Measurements from ENCODE around the gene BIRC7. TPM values are rescaled to one million over a fixed set of nuclear protein-coding genes. Genes with fewer than 3 reads are reported as not detected.

The BIRC7 gene
- total RNA-seq, 2 experiments from 2014 or later: not detected

DNA sequence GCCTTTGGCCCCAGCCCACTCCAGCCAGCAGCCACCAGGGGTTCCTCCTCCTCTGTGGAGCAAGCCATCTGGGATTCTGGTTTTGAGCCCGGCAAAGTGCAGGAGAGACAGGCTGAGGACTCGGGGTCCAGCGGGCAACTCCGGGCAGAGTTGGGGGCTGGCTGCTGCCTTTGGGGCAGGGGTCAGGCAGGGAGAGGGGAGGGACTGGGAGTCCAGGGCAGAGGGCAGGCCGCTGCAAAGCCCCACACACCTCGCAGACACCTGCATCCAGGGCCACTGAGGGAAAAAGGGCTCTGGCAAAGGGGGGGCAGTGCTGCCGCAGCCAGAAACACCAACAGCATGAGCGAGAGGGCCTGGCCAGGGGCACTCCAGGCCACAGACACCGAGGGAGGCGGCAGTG is 8.8 kb downstream of the BIRC7 start:
- ATAC-seq (ENCODE audit: poor library complexity): no peak
- Histone ChIP-seq H3K9me3 (ENCODE audit: control insufficient read depth in 1 of 2, insufficient read depth in 1 of 2, low read length in 2 of 2) (no peaks in the 10 kb centered on the region), H3K36me3 (ENCODE audit: insufficient read depth, low read length) (no peaks in the 10 kb centered on the region), H3K4me3 (ENCODE audit: low read length) (no peak overlapping the region), H3K27ac (ENCODE audit: low read depth in 1 of 2, low read length in 2 of 2) (no peak overlapping the region), H3K4me1 (ENCODE audit: insufficient read depth, low read length) (peaks cover 5% of the 10 kb centered on the region), H3K27me3 (ENCODE audit: control insufficient read depth in 1 of 2, insufficient read depth in 2 of 2, low read length in 2 of 2) (peaks cover 5 to 14% of the 10 kb centered on the region in 2 experiments)
- intact Hi-C loops (cut with DNase I, micrococcal nuclease): no loop called here
- Mint-ChIP-seq H3K36me3 (ENCODE audit: low read depth) (no peaks in the 10 kb centered on the region), H3K4me3 (no peak overlapping the region), H3K27me3 (peaks cover 23% of the 10 kb centered on the region), H3K9me3 (no peaks in the 10 kb centered on the region), H3K27ac (no peak overlapping the region), H3K4me1 (ENCODE audit: low read depth) (no peaks in the 10 kb centered on the region)
- CTCF ChIA-PET: no interaction called here
- POLR2A ChIA-PET: no interaction called here
- DNase-seq: no peak
- TF ChIP-seq, protein P1, sequence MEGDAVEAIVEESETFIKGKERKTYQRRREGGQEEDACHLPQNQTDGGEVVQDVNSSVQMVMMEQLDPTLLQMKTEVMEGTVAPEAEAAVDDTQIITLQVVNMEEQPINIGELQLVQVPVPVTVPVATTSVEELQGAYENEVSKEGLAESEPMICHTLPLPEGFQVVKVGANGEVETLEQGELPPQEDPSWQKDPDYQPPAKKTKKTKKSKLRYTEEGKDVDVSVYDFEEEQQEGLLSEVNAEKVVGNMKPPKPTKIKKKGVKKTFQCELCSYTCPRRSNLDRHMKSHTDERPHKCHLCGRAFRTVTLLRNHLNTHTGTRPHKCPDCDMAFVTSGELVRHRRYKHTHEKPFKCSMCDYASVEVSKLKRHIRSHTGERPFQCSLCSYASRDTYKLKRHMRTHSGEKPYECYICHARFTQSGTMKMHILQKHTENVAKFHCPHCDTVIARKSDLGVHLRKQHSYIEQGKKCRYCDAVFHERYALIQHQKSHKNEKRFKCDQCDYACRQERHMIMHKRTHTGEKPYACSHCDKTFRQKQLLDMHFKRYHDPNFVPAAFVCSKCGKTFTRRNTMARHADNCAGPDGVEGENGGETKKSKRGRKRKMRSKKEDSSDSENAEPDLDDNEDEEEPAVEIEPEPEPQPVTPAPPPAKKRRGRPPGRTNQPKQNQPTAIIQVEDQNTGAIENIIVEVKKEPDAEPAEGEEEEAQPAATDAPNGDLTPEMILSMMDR (IDR thresholded peaks at IDR 0.05): no peak

DNA sequence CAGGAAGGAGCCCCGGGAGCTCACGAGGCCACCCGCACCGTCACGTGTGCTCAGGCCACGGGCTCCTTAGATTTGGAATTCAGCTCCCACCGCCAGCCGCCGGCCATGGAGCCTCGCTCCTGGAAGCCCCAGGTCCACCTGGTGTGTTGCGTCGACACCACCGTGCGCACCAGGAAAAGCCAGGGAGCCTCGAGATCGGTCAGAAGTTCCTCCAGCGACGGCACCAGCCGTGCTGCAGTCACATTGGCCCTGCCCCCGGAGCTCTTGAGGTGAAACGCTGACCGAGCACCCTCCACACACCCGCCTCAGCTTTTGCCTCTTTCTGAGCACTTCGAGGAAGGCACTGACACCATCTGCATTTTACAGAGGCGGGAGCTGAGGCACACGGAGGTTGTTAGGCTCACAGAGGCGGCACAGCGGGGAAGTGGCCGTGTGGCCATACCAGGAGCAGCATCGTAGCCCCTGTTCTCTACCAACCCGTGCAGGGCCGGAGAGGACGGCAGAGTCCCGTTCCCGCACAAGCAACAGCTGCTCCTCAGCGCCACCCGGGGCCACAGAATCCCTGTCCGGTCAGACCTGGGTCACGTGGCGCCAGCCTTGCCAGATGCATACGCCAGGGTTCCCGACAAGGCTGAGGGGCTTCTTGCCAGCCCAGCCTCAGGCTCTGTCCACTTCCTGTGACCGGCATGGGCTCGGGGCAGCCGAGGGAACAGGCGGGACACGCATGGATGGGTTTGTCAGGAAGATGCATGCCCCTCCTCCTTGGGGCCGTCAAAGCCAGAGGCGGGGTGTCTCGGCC is 11.0 kb downstream of the BIRC7 start:
- TF ChIP-seq, protein P1 (IDR thresholded peaks at IDR 0.05): no peak
- H3K4me1 ChIP-seq (ENCODE audit: insufficient read depth, low read length): peaks cover 5% of the 10 kb centered on the region
- no peaks in the 10 kb centered on the region for H3K4me1 Mint-ChIP-seq (ENCODE audit: low read depth)
- intact Hi-C loops (cut with DNase I, micrococcal nuclease): no loop called here
- no peaks in the 10 kb centered on the region for H3K9me3 Mint-ChIP-seq
- H3K36me3 ChIP-seq (ENCODE audit: insufficient read depth, low read length): no peaks in the 10 kb centered on the region
- H3K27ac ChIP-seq (ENCODE audit: low read depth in 1 of 2, low read length in 2 of 2): no peak overlapping the region
- ATAC-seq (ENCODE audit: poor library complexity) (no peak), DNase-seq (no peak)
- no peaks in the 10 kb centered on the region for H3K9me3 ChIP-seq (ENCODE audit: control insufficient read depth in 1 of 2, insufficient read depth in 1 of 2, low read length in 2 of 2)
- CTCF ChIA-PET: no interaction called here
- H3K27ac Mint-ChIP-seq: no peak overlapping the region
- no peak overlapping the region for H3K4me3 ChIP-seq (ENCODE audit: low read length)
- H3K36me3 Mint-ChIP-seq (ENCODE audit: low read depth): no peaks in the 10 kb centered on the region
- no peak overlapping the region for H3K4me3 Mint-ChIP-seq
- peaks cover 5 to 21% of the 10 kb centered on the region in 2 experiments for H3K27me3 ChIP-seq (ENCODE audit: control insufficient read depth in 1 of 2, insufficient read depth in 2 of 2, low read length in 2 of 2)
- POLR2A ChIA-PET: no interaction called here
- H3K27me3 Mint-ChIP-seq: peaks cover 36% of the 10 kb centered on the region

DNA sequence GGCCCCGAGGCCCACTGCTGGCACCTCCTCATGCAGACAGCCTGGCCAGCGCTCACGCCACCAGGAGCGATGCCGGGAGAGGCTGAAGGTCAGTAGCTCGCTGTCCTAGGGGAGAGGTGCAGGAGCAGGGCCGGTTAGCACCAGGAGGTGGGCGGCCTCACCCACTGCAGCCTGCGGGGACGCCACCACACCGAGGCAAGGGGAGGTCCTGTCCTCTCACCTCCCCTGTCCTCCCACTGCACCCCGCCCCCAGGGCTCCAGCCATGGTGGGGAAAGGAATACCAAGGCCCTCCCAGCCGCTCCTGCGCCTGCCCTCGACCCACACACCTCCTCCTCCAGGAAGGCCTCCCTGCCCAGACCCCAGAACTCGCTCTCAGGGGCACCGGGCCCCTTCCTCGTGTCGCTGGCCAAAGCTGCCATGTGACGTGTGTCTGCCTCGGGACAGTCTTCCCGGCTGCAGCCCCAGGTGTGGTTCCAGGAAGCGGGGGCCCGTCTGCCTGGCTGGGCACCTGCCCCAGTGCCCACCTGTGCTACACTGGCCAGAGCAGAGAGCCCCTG is 12.0 kb downstream of the BIRC7 start:
- no peak overlapping the region for H3K4me3 Mint-ChIP-seq
- Histone ChIP-seq H3K27ac (ENCODE audit: low read depth in 1 of 2, low read length in 2 of 2) (no peak overlapping the region), H3K36me3 (ENCODE audit: insufficient read depth, low read length) (no peaks in the 10 kb centered on the region), H3K4me3 (ENCODE audit: low read length) (no peak overlapping the region), H3K27me3 (ENCODE audit: control insufficient read depth in 1 of 2, insufficient read depth in 2 of 2, low read length in 2 of 2) (peaks cover 15 to 32% of the 10 kb centered on the region in 2 experiments), H3K4me1 (ENCODE audit: insufficient read depth, low read length) (peaks cover 6% of the 10 kb centered on the region), H3K9me3 (ENCODE audit: control insufficient read depth in 1 of 2, insufficient read depth in 1 of 2, low read length in 2 of 2) (no peaks in the 10 kb centered on the region)
- intact Hi-C loops (cut with DNase I, micrococcal nuclease): no loop called here
- H3K9me3 Mint-ChIP-seq: no peaks in the 10 kb centered on the region
- H3K36me3 Mint-ChIP-seq (ENCODE audit: low read depth): no peaks in the 10 kb centered on the region
- H3K4me1 Mint-ChIP-seq (ENCODE audit: low read depth): peaks cover 3% of the 10 kb centered on the region
- peaks cover 38% of the 10 kb centered on the region for H3K27me3 Mint-ChIP-seq
- no peak for DNase-seq
- ChIA-PET CTCF (no interaction called here), POLR2A (no interaction called here)
- no peak overlapping the region for H3K27ac Mint-ChIP-seq
- TF ChIP-seq, protein P1 (IDR thresholded peaks at IDR 0.05): no peak
- ATAC-seq (ENCODE audit: poor library complexity): no peak

Data from CD4-positive, alpha-beta T cell (primary cell).